22Rv1 (cell line): ENCODE measurements around the gene BABAM2.

ENCODE experiments used
- ZFX ChIP-seq: fragments of 450-650 bp; IDR thresholded peaks from 2 replicates; pipeline ENCODE4 v1.6.1; 2017; ENCODE audit warnings: antibody characterized with exemption, borderline replicate concordance
- TF ChIP-seq, protein P1 (sequence below): fragments of 450-650 bp; IDR thresholded peaks from 2 replicates; pipeline ENCODE4 v1.5.1; 2017; ENCODE audit warnings: mild to moderate bottlenecking

DNA sequence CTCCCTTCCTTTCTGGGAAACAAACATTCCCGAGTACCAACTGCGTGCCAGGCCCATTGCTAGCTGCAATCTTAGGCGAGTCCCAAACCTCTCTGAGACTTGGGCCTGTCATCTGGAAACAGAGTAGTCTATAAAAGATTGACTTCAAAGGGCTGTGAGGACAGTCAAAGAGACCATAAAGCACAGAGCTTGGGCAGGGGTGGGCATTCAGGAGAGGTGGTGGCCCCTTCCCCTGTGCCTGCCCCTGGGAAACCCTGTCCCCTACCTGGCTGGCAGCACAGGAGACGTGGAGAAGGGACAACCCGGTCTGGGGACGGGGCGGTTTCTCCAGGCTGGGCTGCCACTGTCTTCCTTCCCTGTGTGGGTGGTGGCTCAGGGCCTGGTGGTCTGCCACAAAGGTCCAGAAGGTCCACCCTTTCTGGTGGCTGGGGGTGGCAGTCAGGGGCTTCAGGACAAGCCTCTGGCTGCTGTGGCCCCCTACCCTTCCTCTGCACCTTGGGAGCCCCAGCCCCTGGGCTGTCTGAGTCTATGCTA lies 468.2 kb downstream of the BABAM2 start:
- TF ChIP-seq, protein P1, sequence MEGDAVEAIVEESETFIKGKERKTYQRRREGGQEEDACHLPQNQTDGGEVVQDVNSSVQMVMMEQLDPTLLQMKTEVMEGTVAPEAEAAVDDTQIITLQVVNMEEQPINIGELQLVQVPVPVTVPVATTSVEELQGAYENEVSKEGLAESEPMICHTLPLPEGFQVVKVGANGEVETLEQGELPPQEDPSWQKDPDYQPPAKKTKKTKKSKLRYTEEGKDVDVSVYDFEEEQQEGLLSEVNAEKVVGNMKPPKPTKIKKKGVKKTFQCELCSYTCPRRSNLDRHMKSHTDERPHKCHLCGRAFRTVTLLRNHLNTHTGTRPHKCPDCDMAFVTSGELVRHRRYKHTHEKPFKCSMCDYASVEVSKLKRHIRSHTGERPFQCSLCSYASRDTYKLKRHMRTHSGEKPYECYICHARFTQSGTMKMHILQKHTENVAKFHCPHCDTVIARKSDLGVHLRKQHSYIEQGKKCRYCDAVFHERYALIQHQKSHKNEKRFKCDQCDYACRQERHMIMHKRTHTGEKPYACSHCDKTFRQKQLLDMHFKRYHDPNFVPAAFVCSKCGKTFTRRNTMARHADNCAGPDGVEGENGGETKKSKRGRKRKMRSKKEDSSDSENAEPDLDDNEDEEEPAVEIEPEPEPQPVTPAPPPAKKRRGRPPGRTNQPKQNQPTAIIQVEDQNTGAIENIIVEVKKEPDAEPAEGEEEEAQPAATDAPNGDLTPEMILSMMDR: no peak
- TF ChIP-seq ZFX: no peak
